GM19463 (cell line): ENCODE measurements around the gene MAPK8IP1.
"Not testable (repeated sequence)": the region's sequence is repeated elsewhere in the genome, so short reads cannot be mapped to it uniquely, and the experiment has no call there.

Experiments
- ATAC-seq: cut with Tn5 transposase; IDR thresholded peaks from one replicate; pipeline ENCODE4 v1.9.1; 2021; ENCODE audit warnings: mild to moderate bottlenecking, moderate library complexity; ENCODE audit not compliant: unreplicated experiment

MAPK8IP1 gene

GRCh38 chr11:45889555-45889954 lies 4.1 kb downstream of the MAPK8IP1 start:
- ATAC-seq, result no peak

GRCh38 chr11:45889966-45890365 lies 4.5 kb downstream of the MAPK8IP1 start:
- no peak for ATAC-seq

- no peak for ATAC-seq
These were observed 5.6 kb downstream of the MAPK8IP1 start for GRCh38 chr11:45890886-45891550.

- ATAC-seq, result no peak
These were observed 7.4 kb downstream of the MAPK8IP1 start for GRCh38 chr11:45892856-45893255.

- no peak for ATAC-seq
These were observed 9.2 kb downstream of the MAPK8IP1 start for GRCh38 chr11:45894555-45895247.

- no peak for ATAC-seq
These were observed 10.3 kb downstream of the MAPK8IP1 start for GRCh38 chr11:45895553-45896259.

GRCh38 chr11:45896422-45896984 lies 11.1 kb downstream of the MAPK8IP1 start:
- ATAC-seq, result no peak

- ATAC-seq, result no peak
These were observed 12.1 kb downstream of the MAPK8IP1 start for GRCh38 chr11:45897556-45897955.

GRCh38 chr11:45899086-45899447 lies 13.6 kb downstream of the MAPK8IP1 start:
- no peak for ATAC-seq

GRCh38 chr11:45899448-45900174 lies 14.2 kb downstream of the MAPK8IP1 start:
- peak; percentile 78 for ATAC-seq

GRCh38 chr11:45900175-45900800 lies 14.8 kb downstream of the MAPK8IP1 start:
- not testable (repeated sequence) for ATAC-seq

- no peak for ATAC-seq
These were observed 15.6 kb downstream of the MAPK8IP1 start for GRCh38 chr11:45900916-45901617.

GRCh38 chr11:45901626-45902025 lies 16.2 kb downstream of the MAPK8IP1 start:
- no peak for ATAC-seq

- no peak for ATAC-seq
These were observed 17.3 kb downstream of the MAPK8IP1 start for GRCh38 chr11:45902452-45903380.

- no peak for ATAC-seq
These were observed 19.0 kb downstream of the MAPK8IP1 start for GRCh38 chr11:45904309-45904915.

- ATAC-seq, result no peak
These were observed 19.6 kb downstream of the MAPK8IP1 start for GRCh38 chr11:45905095-45905494.

GRCh38 chr11:45905576-45905975 lies 20.1 kb downstream of the MAPK8IP1 start:
- ATAC-seq, result not testable (repeated sequence)

GRCh38 chr11:45906096-45906682 lies 20.7 kb downstream of the MAPK8IP1 start:
- ATAC-seq, result no peak
